ENCODE measurements around the gene INKA1.

GRCh38 chr3:49763981-49764380 lies 39.1 kb upstream of the INKA1 start:
- TF ChIP-seq CTCF (IDR thresholded peaks at IDR 0.05) (no peak), POLR2A (IDR thresholded peaks at IDR 0.05) (no peak)
